Femur (tissue), 1 donor: ENCODE measurements around the gene ABCC4.
"Not testable (repeated sequence)": the region's sequence is repeated elsewhere in the genome, so short reads cannot be mapped to it uniquely, and the experiment has no call there.

Source experiments
- DNase-seq: peaks from one replicate; pipeline ENCODE4 v3.0.0-alpha.2; 2017

The ABCC4 gene

DNA sequence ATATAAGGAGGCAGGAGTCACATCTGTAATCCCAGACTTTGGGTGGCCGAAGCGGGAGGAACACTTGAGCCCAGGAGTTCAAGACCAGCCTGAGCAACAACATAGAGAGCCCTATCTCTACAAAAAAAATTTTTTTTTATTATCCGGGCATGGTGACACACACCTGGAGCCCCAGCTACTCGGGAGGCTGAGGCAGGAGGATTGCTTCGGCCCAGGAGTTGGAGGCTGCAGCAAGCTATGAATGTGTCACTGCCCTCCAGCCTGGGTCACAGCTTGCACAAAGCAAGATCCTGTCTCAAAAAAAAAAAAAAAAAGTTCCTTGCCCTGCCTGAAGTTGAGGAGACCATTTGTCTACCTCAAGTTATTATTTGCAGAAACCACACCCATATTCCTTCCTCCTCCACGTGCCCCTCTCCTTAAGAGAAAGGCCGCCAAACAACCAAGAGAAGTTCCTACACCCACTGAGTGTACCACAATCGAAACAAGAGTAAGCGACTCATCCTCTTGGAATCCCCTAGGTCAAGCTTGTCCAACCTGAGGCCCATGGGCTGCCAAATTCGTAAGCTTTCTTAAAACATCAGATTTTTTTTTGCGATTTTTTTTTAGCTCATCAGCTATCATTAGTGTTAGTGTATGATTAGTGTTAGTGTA, 2.2 kb downstream of the ABCC4 start:
- DNase-seq = no peak

DNA sequence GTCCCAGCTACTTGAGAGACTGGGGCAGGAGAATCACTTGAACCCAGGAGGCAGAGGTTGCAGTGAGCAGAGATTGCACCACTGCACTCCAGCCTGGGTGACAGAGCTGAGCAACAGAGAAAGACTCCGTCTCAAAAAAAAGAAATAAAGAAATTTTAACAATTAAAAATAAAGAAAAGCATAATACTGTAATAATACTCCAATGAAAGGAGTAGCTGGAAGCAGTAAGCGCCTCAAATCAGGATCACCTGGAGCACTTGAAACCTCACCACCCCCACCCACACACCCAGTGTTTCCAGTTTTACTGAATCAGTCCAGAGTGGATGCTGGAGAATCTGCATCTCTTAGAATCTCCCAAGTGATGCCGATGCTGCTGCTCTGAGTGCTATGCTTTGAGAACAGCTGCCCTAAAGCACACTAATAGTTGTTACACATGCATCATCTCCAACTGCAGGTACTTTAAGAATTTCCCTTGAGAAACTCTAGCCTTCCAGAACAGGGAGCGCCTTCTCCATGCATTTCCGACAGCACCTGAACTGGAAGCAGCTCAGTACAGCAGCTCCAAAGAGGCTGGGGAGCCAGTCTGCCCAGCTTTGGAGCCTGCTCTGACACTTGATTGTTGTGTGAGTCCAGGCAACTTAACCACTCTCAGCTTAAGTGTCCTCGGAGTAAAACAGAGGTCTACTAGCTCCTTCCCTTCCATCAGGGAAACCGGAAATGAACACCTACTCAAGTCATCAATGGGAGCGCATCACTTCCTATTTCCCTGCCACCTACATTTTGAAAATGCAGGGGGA, 2.9 kb downstream of the ABCC4 start:
- no peak for DNase-seq

DNA sequence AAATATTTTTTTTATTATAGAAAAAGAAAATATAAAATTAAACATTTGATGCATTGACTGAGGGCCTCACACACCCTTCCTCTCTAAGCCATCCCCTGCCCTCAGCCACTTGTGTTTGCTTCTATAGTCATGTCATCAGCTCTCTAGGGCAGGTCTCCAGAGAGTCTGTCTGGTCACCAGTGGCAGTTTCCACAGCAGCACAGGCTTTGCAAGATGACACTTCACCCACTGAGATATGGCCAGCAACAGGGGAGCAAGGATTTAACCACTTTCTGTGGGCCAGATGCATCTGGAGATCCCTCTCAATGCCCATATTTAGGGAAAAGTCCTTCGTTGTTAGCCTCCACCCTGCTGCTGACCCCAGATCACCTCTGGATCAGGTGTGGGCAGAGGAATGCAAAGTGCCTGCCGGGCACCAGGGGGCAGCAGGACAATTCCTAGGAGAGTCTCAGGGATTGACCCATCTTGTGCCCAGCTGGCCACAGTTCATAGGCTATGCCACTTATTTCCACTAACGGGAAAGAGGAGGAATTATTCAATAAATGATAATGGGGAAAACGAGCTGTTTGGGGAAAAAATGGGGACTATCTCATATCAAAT, 4.8 kb downstream of the ABCC4 start:
- no peak for DNase-seq

GRCh38 chr13:95295026-95295425, 6.2 kb downstream of the ABCC4 start:
- no peak for DNase-seq

DNA sequence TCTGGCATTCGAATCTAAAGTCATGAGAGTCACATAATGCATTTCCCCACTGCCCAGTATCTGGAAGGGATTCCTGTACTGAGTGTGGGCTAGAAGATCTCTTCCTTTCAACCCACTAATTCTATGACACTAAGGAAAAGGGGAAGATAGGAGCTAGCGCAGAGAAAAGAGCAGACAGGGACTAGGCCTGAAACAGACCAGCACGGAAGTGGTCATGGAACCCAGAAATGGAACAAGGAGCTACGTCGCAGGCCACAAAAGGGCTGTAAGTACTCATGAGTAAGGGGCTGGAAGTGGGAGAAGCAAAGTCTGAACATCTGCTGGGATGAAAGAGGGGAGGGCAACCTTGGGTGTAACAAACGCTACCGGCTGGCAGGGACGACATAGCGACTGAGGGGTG, 8.6 kb downstream of the ABCC4 start:
- DNase-seq = no peak

DNA sequence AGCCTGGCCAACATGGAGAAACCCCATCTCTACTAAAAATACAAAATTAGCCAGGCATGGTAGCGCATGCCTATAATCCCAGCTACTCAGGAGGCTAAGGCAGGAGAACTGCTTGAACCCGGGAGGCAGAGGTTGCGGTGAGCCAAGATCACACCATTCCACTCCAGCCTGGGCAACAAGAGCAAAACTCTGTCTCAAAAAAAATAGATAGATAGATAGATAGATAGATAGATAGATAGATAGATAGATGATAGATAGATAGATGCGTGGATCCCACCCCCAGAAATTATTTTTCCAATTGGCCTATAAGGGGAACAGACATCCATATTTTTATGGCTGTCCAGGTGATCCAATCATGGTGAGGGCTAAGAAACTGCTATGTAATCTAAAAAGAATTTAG, 11.3 kb downstream of the ABCC4 start:
- DNase-seq = not testable (repeated sequence)

DNA sequence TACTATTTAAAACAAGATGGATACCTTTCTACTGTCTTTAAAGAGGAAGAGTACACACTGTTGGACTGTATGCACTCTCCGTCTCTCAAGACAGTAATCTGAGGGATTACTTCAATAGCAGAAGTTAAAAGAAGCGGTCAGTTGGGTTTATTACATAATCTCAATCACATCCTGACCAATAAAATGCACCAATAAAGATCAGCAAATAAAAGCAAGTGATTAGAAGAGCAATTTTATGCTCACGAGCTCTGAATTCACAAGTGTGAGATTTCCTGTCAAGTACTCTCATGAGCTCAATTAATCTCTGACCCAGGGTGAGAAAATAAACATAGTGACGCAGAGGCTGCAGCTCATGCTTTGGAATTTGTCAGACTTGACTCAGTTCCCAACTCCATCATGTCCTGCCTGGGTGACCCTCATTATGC, 12.2 kb downstream of the ABCC4 start:
- no peak for DNase-seq

GRCh38 chr13:95284436-95284835, 16.8 kb downstream of the ABCC4 start:
- DNase-seq = no peak

DNA sequence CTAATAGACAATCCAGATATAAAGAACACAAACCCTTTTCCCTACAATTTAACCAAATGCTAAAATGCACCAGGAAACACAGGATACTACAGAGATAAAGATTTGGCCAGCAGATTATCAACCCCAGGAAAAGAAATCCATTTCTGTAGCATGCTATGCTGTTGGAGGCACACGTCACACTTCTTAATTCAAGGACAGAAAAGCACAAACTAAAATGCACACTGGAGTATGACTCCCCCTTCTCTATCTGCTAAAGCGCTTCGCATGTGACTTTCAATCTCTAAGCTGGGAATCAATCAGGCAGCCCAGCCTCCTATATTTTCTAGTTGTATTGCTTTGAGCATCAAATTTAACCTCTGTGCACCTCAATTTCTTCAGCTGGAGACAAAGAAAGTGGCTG, 22.2 kb downstream of the ABCC4 start:
- no peak for DNase-seq

- DNase-seq = no peak
Observed at GRCh38 chr13:95276037-95276505, 25.2 kb downstream of the ABCC4 start.

GRCh38 chr13:95275322-95276036, 25.8 kb downstream of the ABCC4 start:
- no peak for DNase-seq

DNA sequence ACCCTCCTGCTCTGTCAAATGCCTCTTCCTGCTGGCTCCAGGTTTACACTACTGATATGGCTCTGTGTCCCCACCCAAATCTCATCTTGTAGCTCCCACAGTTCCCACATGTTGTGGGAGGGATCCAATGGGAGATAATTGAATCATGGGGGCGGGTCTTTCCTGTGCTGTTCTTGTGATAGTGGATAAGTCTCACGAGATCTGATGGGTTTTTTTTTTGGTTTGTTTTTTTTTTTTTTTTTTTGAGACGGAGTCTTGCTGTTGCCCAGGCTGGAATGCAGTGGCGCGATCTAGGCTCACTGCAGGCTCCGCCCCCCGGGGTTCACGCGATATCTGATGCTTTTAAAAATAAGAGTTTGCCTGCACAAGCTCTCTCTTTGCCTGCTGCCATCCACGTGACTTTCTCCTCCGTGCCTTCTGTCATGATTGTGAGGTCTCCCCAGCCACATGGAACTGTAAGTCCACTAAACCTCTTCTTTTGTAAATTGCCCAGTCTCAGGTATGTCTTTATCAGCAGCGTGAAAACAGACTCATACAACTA, 27.6 kb downstream of the ABCC4 start:
- DNase-seq = not testable (repeated sequence)

DNA sequence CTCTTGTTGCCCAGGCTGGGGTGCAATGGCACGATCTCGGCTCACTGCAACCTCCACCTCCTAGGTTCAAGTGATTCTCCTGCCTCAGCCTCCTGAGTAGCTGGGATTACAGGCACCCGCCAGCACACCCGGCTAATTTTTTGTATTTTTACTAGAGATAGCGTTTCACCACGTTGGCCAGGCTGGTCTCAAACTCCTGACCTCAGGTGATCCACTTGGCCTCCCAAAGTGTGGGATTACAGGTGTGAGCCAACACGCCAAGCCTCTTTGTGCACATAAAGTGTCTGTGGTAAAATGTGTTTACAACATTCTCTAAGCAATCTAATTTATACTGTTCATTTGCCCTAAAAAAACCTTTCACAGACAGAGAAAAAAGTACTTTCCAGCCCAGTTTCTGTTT, 29.2 kb downstream of the ABCC4 start:
- not testable (repeated sequence) for DNase-seq

DNA sequence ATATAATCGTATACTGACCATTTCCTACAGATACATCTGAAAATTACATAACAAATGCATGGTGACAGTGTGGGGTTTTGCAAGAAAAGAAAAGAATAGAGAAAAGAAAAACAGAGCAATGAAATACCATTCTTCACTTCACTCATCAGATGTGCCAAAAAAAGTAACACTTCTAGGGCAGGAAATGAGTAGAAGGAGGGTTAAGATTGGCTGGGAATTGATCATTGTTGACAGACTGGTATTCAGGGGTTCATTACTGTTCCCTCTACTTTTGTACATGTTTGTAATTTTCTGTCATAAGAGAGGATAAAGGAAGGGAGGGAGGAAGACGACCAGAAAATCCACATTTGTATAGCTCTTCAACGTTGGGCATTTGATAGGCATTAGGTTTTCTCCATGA, 31.5 kb downstream of the ABCC4 start:
- no peak for DNase-seq

GRCh38 chr13:95268343-95269065, 32.7 kb downstream of the ABCC4 start:
- not testable (repeated sequence) for DNase-seq

- no peak for DNase-seq
Observed at GRCh38 chr13:95267662-95268342, 33.4 kb downstream of the ABCC4 start.

- DNase-seq = no peak
Observed at GRCh38 chr13:95264225-95264624, 37.0 kb downstream of the ABCC4 start.

DNA sequence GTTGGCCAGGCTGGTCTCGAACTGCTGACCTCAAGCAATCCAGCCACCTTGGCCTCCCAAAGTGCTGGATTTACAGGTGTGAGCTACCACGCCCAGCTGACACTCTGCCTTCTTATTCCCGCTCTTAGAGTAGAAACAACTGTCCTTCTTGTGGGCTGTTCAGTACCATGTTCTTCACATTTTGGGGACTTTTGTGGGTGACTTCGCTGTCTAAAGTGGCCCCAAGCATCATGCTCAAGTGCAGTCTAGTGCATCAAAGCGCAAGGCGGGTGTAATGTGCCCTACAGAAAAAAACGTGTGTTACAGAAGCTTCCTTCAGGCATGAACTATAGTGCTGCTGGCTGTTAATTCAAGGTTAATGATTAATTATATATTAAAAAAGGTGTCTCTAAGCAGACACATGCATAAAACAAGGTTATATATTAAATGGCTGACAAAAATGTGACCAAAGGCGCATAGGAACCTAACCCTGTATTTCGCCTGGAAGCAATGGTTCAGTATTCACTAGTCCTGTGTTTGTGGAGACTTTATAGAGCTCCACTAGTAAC, 38.3 kb downstream of the ABCC4 start:
- no peak for DNase-seq

- DNase-seq = no peak
Observed at GRCh38 chr13:95261956-95262355, 39.3 kb downstream of the ABCC4 start.

- DNase-seq = no peak
Observed at GRCh38 chr13:95260031-95260525, 41.2 kb downstream of the ABCC4 start.

GRCh38 chr13:95258619-95259194, 42.5 kb downstream of the ABCC4 start:
- no peak for DNase-seq
